Measurements from ENCODE around the gene DAPK1.

Gene DAPK1

DNA sequence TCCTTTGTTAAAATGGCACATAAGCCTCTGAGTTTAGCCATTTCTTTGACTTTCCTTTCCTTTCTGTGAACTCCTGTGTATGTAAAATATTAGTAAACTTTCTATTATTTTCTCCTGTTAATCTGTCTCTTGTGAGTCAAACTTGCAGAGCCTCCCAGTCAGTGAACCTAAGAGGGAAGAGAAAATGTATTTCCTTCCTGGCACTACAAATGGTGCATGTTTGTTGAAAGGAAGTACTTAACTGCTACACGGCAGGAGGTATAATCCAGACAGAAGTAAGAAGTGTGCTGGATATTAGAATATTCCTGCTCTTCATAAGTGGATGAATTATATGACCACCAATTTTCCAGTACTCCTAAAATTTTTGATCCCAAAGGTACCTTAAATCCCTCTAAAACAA is 251.2 kb downstream of the DAPK1 start:
- no peak for DNase-seq (ENCODE audit: low spot score)

GRCh38 chr9:87749335-87750035 is 251.8 kb downstream of the DAPK1 start:
- no peak for DNase-seq (ENCODE audit: low spot score)

DNA sequence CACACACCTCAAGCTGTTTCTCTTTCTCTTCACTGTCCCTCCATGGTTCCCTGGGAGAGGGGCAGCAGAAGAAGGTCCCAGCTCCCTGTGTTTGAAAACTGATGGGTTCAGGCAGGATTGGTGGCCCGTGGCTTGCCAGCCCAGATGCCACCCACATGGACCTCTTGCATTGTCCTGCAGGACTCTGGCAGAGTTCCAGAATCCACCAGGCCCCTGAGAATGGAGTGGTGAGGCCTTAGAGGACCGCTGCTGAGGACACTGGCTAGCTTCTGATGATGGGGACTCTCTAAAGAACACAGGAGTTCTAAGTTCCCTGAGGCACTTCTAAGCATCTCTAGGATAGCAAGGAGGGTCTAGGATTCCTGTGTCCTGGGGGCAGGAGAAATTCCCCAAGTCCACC is 253.1 kb downstream of the DAPK1 start:
- no peak for DNase-seq (ENCODE audit: low spot score)

GRCh38 chr9:87751423-87751822 is 253.8 kb downstream of the DAPK1 start:
- no peak for DNase-seq (ENCODE audit: low spot score)

- DNase-seq (ENCODE audit: low spot score), result no peak
These were observed 254.2 kb downstream of the DAPK1 start for GRCh38 chr9:87751868-87752267.

- DNase-seq (ENCODE audit: low spot score), result no peak
These were observed 255.6 kb downstream of the DAPK1 start for GRCh38 chr9:87753313-87753712.
